Subcutaneous abdominal adipose tissue (tissue), 5 donors: ENCODE results near the gene PTPRA.

Source experiments
- H3K27ac ChIP-seq: one replicate; pipeline ENCODE4 v1.7.0; 2013; ENCODE audit warnings: low read depth, mild to moderate bottlenecking, inconsistent platforms, low read length, moderate library complexity
- H3K27me3 ChIP-seq, 5 donors: one replicate each; pipeline ENCODE4 v1.7.0; 2013; ENCODE audit warnings: low read length in 5 of 5, inconsistent platforms in 1 of 5; ENCODE audit not compliant: control insufficient read depth in 5 of 5, insufficient read depth in 4 of 5
- H3K36me3 ChIP-seq, 5 donors: one replicate each; pipeline ENCODE4 v1.7.0; 2013; ENCODE audit warnings: low read length in 5 of 5; ENCODE audit not compliant: control insufficient read depth in 5 of 5, insufficient read depth in 5 of 5
- H3K4me1 ChIP-seq, 5 donors: one replicate each; pipeline ENCODE4 v1.7.0; 2013; ENCODE audit warnings: low read length in 5 of 5, mild to moderate bottlenecking in 3 of 5, moderate library complexity in 1 of 5; ENCODE audit not compliant: control insufficient read depth in 5 of 5, insufficient read depth in 5 of 5
- H3K4me3 ChIP-seq, 5 donors: one replicate each; pipeline ENCODE4 v1.7.0; 2013; ENCODE audit warnings: low read length in 5 of 5, low read depth in 1 of 5
- H3K9ac ChIP-seq, 5 donors: one replicate each; pipeline ENCODE4 v1.7.0; 2013; ENCODE audit warnings: low read length in 5 of 5, mild to moderate bottlenecking in 4 of 5, moderate library complexity in 3 of 5
- H3K9me3 ChIP-seq, 5 donors: one replicate each; pipeline ENCODE4 v1.7.0; 2013; ENCODE audit warnings: low read length in 5 of 5; ENCODE audit not compliant: control insufficient read depth in 5 of 5
- donor health status: healthy.
- donor health status: healthy.
- donor health status: healthy.
- donor health status: healthy.
- donor health status: healthy.

Gene PTPRA

DNA sequence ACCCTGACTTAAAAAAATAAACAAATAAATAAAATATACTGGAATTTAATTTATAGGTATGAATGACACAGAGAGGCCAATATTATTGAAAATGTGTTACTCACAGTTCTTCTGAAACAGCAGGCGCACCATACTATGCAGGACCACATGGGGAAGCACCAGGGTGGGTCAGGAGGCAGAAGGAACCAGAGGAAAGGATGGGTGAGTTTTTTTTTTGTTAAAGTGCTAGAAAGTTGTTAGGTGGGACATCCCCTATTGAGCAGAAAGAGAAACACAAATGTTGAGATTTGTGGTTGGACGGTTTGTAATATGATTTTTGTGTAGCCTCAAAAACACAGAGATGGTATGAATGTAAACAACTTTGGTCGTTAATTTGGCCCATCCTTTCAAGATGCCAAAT is 26.0 kb downstream of the PTPRA start:
- Histone ChIP-seq H3K9ac (no peak overlapping the region), H3K4me1 (peaks cover 0 to 7% (median 4%) of the 10 kb centered on the region in 5 donors), H3K9me3 (peaks cover 0 to 5% (median 0%) of the 10 kb centered on the region in 5 donors), H3K27me3 (no peaks in the 10 kb centered on the region), H3K4me3 (no peak overlapping the region), H3K36me3 (no peaks in the 10 kb centered on the region), H3K27ac (no peak overlapping the region)

DNA sequence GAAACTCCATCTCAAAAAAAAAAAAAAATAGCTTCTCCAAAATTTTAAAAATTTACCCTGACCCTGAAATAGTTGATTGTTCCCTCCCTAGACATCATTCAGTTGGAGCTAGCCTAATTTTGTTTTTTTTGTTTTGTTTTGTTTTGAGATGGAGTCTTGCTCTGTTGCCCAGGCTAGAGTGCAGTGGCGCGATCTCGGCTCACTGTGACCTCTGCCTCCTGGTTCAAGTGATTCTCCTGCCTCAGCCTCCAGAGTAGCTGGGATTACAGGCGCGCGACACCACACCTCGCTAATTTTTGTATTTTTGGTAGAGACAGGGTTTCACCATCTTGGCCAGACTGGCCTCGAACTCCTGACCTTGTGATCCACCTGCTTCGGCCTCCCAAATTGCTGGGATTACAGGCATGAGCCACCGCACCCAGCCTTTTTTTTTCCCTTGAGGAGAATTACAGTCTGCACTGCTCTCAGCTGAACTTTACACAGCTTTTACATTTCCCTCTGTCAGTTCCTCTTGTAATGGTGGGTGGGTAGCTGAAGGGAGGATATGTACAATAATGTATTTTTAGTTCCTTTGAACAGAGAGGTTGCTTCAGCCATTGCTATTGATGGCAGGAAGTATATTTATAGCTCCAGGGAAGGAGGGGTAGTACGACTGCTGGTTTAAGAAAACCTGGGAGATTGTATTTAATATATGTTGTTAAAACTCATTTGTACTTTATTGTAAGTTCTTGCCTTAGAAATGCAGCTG is 27.7 kb downstream of the PTPRA start:
- H3K27me3 ChIP-seq: no peaks in the 10 kb centered on the region
- H3K4me3 ChIP-seq: no peak overlapping the region
- no peak overlapping the region for H3K9ac ChIP-seq
- H3K27ac ChIP-seq: no peak overlapping the region
- H3K4me1 ChIP-seq: peaks cover 0 to 7% (median 4%) of the 10 kb centered on the region in 5 donors
- no peaks in the 10 kb centered on the region for H3K9me3 ChIP-seq
- H3K36me3 ChIP-seq: no peaks in the 10 kb centered on the region

DNA sequence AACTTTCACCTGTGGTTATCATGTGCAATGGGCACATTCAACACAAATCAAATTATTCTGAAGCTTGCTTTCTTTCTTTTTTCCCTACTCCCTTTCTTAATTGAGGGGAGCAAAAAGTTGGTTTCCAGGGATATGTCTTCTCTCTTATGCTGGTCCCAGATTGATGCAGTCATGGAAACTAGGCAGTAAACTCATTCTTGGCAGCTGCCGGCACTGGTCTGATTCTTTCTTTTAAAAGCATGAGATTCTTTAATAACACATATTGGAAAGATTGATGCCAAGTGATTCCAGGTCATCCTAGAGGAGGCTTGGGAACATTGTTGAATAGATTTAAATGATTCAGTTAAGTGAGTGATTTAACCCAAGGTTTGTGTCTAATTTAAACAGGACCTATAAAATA is 29.0 kb downstream of the PTPRA start:
- Histone ChIP-seq H3K27me3 (no peaks in the 10 kb centered on the region), H3K9ac (no peak overlapping the region)

DNA sequence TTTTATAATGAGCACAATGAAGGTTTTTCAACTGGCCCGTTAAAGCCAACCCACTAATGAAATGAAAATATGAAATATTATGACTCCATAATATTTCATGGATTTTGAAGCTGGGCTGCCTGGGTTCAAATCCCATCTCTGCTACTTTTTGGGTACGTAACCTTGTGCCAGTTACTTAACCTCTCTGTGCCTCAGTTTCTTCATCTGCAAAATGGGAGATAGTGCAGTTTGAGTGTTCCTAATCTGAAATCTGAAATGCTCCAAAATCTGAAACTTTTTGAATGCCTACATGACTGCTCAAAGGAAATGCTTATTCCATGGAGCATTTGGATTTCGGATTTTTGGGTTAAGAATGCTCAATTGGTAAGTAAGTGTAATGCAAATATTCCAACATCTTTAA is 29.5 kb downstream of the PTPRA start:
- no peak overlapping the region for H3K9ac ChIP-seq
- no peaks in the 10 kb centered on the region for H3K9me3 ChIP-seq
- no peaks in the 10 kb centered on the region for H3K27me3 ChIP-seq
- peaks cover 0 to 7% (median 4%) of the 10 kb centered on the region in 5 donors for H3K4me1 ChIP-seq
- H3K27ac ChIP-seq: no peak overlapping the region
- no peak overlapping the region for H3K4me3 ChIP-seq
- no peaks in the 10 kb centered on the region for H3K36me3 ChIP-seq

More for the DNA sequence above, 29.0 kb downstream of the PTPRA start:
- Histone ChIP-seq H3K27ac (no peak overlapping the region), H3K36me3 (no peaks in the 10 kb centered on the region), H3K4me1 (peaks cover 0 to 7% (median 4%) of the 10 kb centered on the region in 5 donors), H3K4me3 (no peak overlapping the region), H3K9me3 (no peaks in the 10 kb centered on the region)

DNA sequence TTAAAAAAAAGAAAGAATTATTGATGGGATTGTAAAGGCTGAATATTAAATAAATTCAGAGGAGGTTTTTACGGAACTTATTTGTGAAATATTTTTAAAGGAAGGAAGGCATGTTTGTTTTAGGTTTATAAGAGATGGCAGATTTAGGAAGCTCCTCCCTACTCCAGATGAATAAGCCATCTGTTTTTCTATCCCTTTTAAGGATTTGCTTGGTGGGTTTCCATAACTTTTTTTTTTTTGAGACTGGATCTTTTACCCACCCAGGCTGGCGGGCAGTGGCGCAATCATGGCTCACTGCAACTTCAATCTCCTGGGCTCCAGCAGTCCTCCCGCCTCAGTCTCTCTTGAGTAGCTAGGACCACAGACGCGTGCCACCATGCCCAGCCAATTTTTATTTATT is 30.4 kb downstream of the PTPRA start:
- Histone ChIP-seq H3K4me3 (no peak overlapping the region), H3K27me3 (no peaks in the 10 kb centered on the region), H3K9me3 (no peaks in the 10 kb centered on the region), H3K27ac (no peak overlapping the region), H3K36me3 (no peaks in the 10 kb centered on the region), H3K4me1 (peaks cover 0 to 7% (median 4%) of the 10 kb centered on the region in 5 donors), H3K9ac (no peak overlapping the region)

DNA sequence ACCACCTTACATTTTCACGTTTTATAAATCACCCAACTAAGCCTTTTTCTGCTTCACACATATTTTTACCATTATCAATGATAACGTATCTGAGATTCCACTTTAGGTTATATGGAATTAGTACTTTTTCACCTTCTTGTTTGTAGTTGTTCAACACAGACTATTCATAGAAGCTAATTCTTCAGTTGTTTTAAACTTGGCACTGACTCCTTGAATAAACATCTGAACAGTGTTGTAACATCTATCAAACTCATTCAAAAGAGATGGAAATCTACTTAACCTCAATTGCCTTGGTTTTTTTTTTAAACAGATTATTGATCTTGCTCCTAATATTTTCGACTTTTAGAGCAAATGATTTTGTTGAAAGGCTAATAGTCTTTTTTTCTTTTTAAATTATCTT is 34.2 kb downstream of the PTPRA start:
- H3K9ac ChIP-seq: no peak overlapping the region
- H3K27ac ChIP-seq: no peak overlapping the region
- H3K4me3 ChIP-seq: no peak overlapping the region
- H3K9me3 ChIP-seq: no peaks in the 10 kb centered on the region
- no peaks in the 10 kb centered on the region for H3K36me3 ChIP-seq
- no peaks in the 10 kb centered on the region for H3K4me1 ChIP-seq
- no peaks in the 10 kb centered on the region for H3K27me3 ChIP-seq

DNA sequence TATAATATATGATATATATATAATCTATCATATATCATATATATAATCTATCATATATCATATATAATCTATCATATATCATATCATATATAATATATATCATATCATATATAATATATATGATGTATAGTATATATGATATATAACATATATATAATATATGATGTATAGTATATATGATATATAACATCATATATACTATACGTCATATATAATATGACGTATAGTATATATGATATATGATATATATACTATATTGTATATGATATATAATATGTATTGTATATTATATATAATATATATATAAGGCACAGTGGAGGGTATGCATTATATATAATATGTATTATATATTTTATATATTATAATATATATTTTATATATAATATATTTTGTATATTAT is 36.7 kb downstream of the PTPRA start:
- no peak overlapping the region for H3K9ac ChIP-seq
- H3K27ac ChIP-seq: no peak overlapping the region
- no peaks in the 10 kb centered on the region for H3K9me3 ChIP-seq
- H3K4me1 ChIP-seq: no peaks in the 10 kb centered on the region
- H3K4me3 ChIP-seq: no peak overlapping the region
- H3K27me3 ChIP-seq: no peaks in the 10 kb centered on the region
- peaks cover 0 to 6% (median 0%) of the 10 kb centered on the region in 5 donors for H3K36me3 ChIP-seq

DNA sequence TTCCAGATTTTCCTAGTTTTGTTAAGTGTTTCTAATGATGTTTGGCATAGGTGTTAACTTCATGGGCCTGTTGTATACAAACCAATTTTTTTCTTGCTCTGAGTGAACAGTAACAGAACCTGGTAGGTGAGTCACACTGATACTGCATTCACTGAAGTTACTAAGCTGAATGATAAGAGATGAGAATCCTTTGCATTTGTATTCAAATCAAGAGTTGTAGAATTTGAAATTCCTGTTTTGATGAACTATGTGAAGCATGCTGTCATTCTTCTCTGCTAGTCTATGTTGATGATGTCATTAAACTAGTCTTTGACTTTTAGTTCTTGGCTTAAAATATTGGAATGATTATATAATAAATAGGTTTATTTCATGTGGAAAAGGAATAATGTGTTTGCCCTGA is 37.9 kb downstream of the PTPRA start:
- Histone ChIP-seq H3K36me3 (peaks cover 0 to 6% (median 0%) of the 10 kb centered on the region in 5 donors), H3K27me3 (no peaks in the 10 kb centered on the region), H3K9me3 (no peaks in the 10 kb centered on the region), H3K9ac (no peak overlapping the region), H3K4me3 (no peak overlapping the region), H3K4me1 (peaks cover 0 to 3% (median 0%) of the 10 kb centered on the region in 5 donors), H3K27ac (no peak overlapping the region)

DNA sequence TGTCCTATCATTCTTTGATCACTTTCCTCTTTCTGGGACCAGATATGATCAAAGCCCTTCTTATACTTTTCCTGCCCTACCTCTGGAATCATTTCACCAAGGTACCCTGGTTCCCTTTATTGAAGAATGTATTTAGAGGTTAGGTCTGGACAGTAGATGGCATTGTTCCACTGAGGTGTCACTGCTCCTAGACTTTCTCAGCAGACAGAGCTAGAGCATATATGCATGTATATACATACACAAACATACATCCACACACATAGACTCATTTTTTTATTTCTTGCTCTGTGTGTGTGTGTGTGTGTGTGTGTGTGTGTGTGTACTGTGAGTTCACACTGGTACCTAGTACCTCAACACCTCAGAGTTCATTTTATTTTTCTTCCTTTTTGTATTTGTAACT is 40.9 kb downstream of the PTPRA start:
- Histone ChIP-seq H3K9me3 (no peaks in the 10 kb centered on the region), H3K27ac (no peak overlapping the region), H3K9ac (no peak overlapping the region), H3K36me3 (peaks cover 0 to 6% (median 0%) of the 10 kb centered on the region in 5 donors), H3K4me1 (peaks cover 0 to 23% (median 13%) of the 10 kb centered on the region in 5 donors), H3K27me3 (no peaks in the 10 kb centered on the region), H3K4me3 (no peak overlapping the region)

DNA sequence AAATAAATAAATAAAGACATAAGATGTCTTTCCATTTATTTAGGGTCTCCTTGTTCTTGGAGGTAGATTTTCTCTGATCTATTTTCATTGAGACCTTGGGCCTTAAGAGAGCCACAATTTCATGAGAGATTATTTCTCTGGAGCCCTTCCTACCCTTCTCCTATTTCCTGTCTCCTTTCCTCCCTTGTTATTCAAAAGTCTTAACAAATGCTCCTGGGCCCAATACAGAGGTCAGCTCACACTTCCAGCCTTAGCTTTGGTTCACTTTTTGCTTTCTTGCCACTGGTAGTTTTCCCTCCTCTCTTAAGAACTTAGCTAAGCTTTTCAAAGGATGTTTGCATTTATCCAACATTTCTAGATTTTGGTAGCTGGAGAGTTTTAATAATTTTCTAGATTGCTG is 44.0 kb downstream of the PTPRA start:
- H3K27ac ChIP-seq: peak overlapping the region; percentile 24

More for the DNA sequence above, 44.0 kb downstream of the PTPRA start:
- H3K4me3 ChIP-seq: no peak overlapping the region
- H3K9ac ChIP-seq: no peak overlapping the region
- no peaks in the 10 kb centered on the region for H3K9me3 ChIP-seq
- H3K27me3 ChIP-seq: no peaks in the 10 kb centered on the region
- peaks cover 0 to 36% (median 24%) of the 10 kb centered on the region in 5 donors for H3K4me1 ChIP-seq
- H3K36me3 ChIP-seq: peaks cover 0 to 6% (median 0%) of the 10 kb centered on the region in 5 donors
